Vagina (tissue), 2 donors: ENCODE measurements around the gene JHY.

ENCODE experiments used
- CTCF ChIP-seq, 3 experiments: fragments of 450-650 bp in 2 of 3; fragments of 200-600 bp in 1 of 3; sonication (generic) in 1 of 3; IDR thresholded peaks; one replicate each; pipeline ENCODE4 v1.5.1; 2017 to 2019; ENCODE audit warnings: antibody characterized with exemption in 3 of 3, mild to moderate bottlenecking in 2 of 3, moderate library complexity in 2 of 3
- POLR2A ChIP-seq, 2 donors: fragments of 450-650 bp; IDR thresholded peaks; one replicate each; pipeline ENCODE4 v1.6.1; 2017; ENCODE audit warnings: antibody characterized with exemption in 2 of 2, mild to moderate bottlenecking in 2 of 2, moderate library complexity in 2 of 2

- TF ChIP-seq CTCF (IDR thresholded peaks at IDR 0.05) (no peak), POLR2A (IDR thresholded peaks at IDR 0.05) (no peak)
These were observed 31.1 kb upstream of the JHY start for GRCh38 chr11:122851366-122851966.
